HepG2 (cell line): ENCODE data around the gene OVOL3. TPM values are rescaled to one million over a fixed set of nuclear protein-coding genes. Genes with fewer than 3 reads are reported as not detected.

Source experiments
- ATF6 ChIP-seq: sonication (generic); formaldehyde crosslinking; conservative IDR thresholded peaks from 2 replicates; pipeline ENCODE4 v1.4.0; 2020; ENCODE audit warnings: missing genetic modification reagents
- CREBL2 ChIP-seq: sonication (generic); formaldehyde crosslinking; IDR thresholded peaks from 2 replicates; pipeline ENCODE4 v1.8.1; 2023; ENCODE audit warnings: missing genetic modification reagents, mild to moderate bottlenecking, borderline replicate concordance
- CSRNP2 ChIP-seq: sonication (generic); formaldehyde crosslinking; conservative IDR thresholded peaks from 2 replicates; pipeline ENCODE4 v1.8.0; 2022; ENCODE audit warnings: low read depth, missing genetic modification reagents
- GABPA ChIP-seq, 2 experiments: IDR thresholded peaks; 2 replicates each; pipeline ENCODE4 v1.6.1; 2011 to 2016; ENCODE audit warnings: low read depth in 2 of 2, low read length in 1 of 2, missing biosample characterization in 1 of 2, missing genetic modification characterization in 1 of 2
- HOMEZ ChIP-seq: IDR thresholded peaks from 2 replicates; pipeline ENCODE4 v1.6.1; 2016; ENCODE audit warnings: low read depth
- KAT7 ChIP-seq: IDR thresholded peaks from 2 replicates; pipeline ENCODE4 v1.6.1; 2018; ENCODE audit warnings: borderline replicate concordance, missing compliant biosample characterization
- MATR3 ChIP-seq: sonication (generic); formaldehyde crosslinking; IDR thresholded peaks from 2 replicates; pipeline ENCODE4 v1.4.0; 2020; ENCODE audit warnings: missing genetic modification reagents
- MXD3 ChIP-seq: IDR thresholded peaks from 2 replicates; pipeline ENCODE4 v1.6.1; 2016; ENCODE audit warnings: mild to moderate bottlenecking, missing biosample characterization, missing genetic modification reagents
- NFE2L2 ChIP-seq: fragments of 150-350 bp; IDR thresholded peaks from 2 replicates; pipeline ENCODE4 v1.6.1; 2014; ENCODE audit warnings: low read length
- ONECUT2 ChIP-seq: sonication (generic); formaldehyde crosslinking; IDR thresholded peaks from 2 replicates; pipeline ENCODE4 v1.4.0; 2020; ENCODE audit warnings: missing genetic modification reagents
- PREB ChIP-seq: sonication (generic); formaldehyde crosslinking; IDR thresholded peaks from 2 replicates; pipeline ENCODE4 v1.4.0; 2020; ENCODE audit warnings: missing genetic modification reagents
- RFX1 ChIP-seq: fragments of 450-650 bp; IDR thresholded peaks from 2 replicates; pipeline ENCODE4 v1.6.1; 2017
- SIX1 ChIP-seq: sonication (generic); formaldehyde crosslinking; IDR thresholded peaks from 2 replicates; pipeline ENCODE4 v1.4.0; 2020; ENCODE audit warnings: missing genetic modification reagents, borderline replicate concordance
- SNRNP70 ChIP-seq: fragments of 200-400 bp; formaldehyde crosslinking; IDR thresholded peaks from 2 replicates; pipeline ENCODE4 v1.6.1; 2017; ENCODE audit warnings: mild to moderate bottlenecking, low read depth, low read length, moderate library complexity
- ZNF574 ChIP-seq: sonication (generic); formaldehyde crosslinking; IDR thresholded peaks from 2 replicates; pipeline ENCODE4 v1.4.0; 2020; ENCODE audit warnings: missing genetic modification reagents
- ZNF614 ChIP-seq: IDR thresholded peaks from 2 replicates; pipeline ENCODE4 v1.6.1; 2018; ENCODE audit warnings: missing biosample characterization, missing genetic modification reagents, inconsistent platforms, borderline replicate concordance
- ZNF788 ChIP-seq: sonication (generic); formaldehyde crosslinking; IDR thresholded peaks from 2 replicates; pipeline ENCODE4 v1.5.0; 2020; ENCODE audit warnings: mild to moderate bottlenecking, missing genetic modification reagents, borderline replicate concordance
- ZZZ3 ChIP-seq: sonication (generic); formaldehyde crosslinking; IDR thresholded peaks from 2 replicates; pipeline ENCODE4 v1.4.0; 2020; ENCODE audit warnings: missing genetic modification reagents, mild to moderate bottlenecking, borderline replicate concordance
- polyA plus RNA-seq, 8 experiments: library from polyadenylated mRNA; depleted of rRNA in 3 of 8; stranded (reverse) in 7 of 8; unstranded in 1 of 8; fragments of >200 nt; fragmentation: Illumina TruSeq in 4 of 8; extraction: Trizol in 4 of 8; gene quantifications; 2 replicates each; pipeline versions ENCODE4 v1.2.1 to v1.2.3, GENCODE V29; 2011 to 2016; ENCODE audit warnings: low read depth in 4 of 8, missing spikeins in 1 of 8, mixed read lengths in 1 of 8; ENCODE audit not compliant: insufficient read depth in 1 of 8
- total RNA-seq, 5 experiments: library from RNA; depleted of rRNA; stranded (reverse); fragments of >200 nt; fragmentation: Illumina TruSeq; extraction: Trizol; gene quantifications; 2 replicates each; pipeline ENCODE4 v1.2.3, GENCODE V29; 2016; ENCODE audit warnings: low read depth in 1 of 5

The OVOL3 gene
- total and polyA plus RNA-seq, 2 of the 13 experiments (the other 11 are each of a cell fraction or from before 2014, with no cell fraction given): not detected

GRCh38 chr19:36120092-36120983 lies 9.4 kb downstream of the OVOL3 start (continued):
- TF ChIP-seq HOMEZ (CRISPR knock-in tag) (peak; percentile 68), NFE2L2 (no peak), ATF6 (CRISPR knock-in tag) (no peak), ONECUT2 (CRISPR knock-in tag) (no peak), MATR3 (no peak), CREBL2 (CRISPR knock-in tag) (no peak), ZNF574 (CRISPR knock-in tag) (peak; percentile 85), CSRNP2 (CRISPR knock-in tag) (no peak), RFX1 (no peak), ZNF614 (CRISPR knock-in tag) (peak; percentile 71; the same call in 1 of the 2 replicates), PREB (no peak), GABPA (IDR thresholded peaks at IDR 0.05; ENCODE audit: low read depth, low read length) (0 out of 2 replicates have a peak, but pooled peaks have one; percentile 9), GABPA (CRISPR knock-in tag; IDR thresholded peaks at IDR 0.05; ENCODE audit: low read depth) (peak; percentile 67), KAT7 (CRISPR knock-in tag) (no peak; the same call in 1 of the 2 replicates), MXD3 (peak; percentile 12; the same call in 1 of the 2 replicates), ZZZ3 (CRISPR knock-in tag) (peak; percentile 77; the same call in 1 of the 2 replicates), SIX1 (peak; percentile 17; the same call in 1 of the 2 replicates), SNRNP70 (no peak), ZNF788 (peak; percentile 93; the same call in 1 of the 2 replicates)
